ENCODE measurements around the gene GYG2. TPM values are rescaled to one million over a fixed set of nuclear protein-coding genes. Genes with fewer than 3 reads are reported as not detected.

The GYG2 gene
- total RNA-seq, 4 donors from 2014 or later = 0.89 to 6.6 (median 2.1) TPM

GRCh38 chrX:2898846-2899512 is 70.2 kb downstream of the GYG2 start:
- WGBS, 2 donors = 74 to 79% methylated on average over 13 of the region's 13 CpGs

GRCh38 chrX:2901367-2902036 is 72.8 kb downstream of the GYG2 start:
- H3K4me1 ChIP-seq = peaks cover 4 to 7% of the 10 kb centered on the region in 2 donors
- H3K4me3 ChIP-seq (replicated peaks in 1 of 3) = no peak overlapping the region
- no peaks in the 10 kb centered on the region for H3K36me3 ChIP-seq
- no peaks in the 10 kb centered on the region for H3K27me3 ChIP-seq
- TF ChIP-seq POLR2A (IDR thresholded peaks at IDR 0.05) = no peak
- TF ChIP-seq CTCF (IDR thresholded peaks at IDR 0.05) = no peak
- no peak overlapping the region for H3K27ac ChIP-seq
- DNase-seq = no peak
- 94 to 96% methylated on average over 9 of the region's 9 CpGs for WGBS, 2 donors
- intact Hi-C loops (cut with DNase I) = no loop called here
- no peaks in the 10 kb centered on the region for H3K9me3 ChIP-seq

More at GRCh38 chrX:2898846-2899512, 70.2 kb downstream of the GYG2 start:
- Histone ChIP-seq H3K4me1 (peaks cover 4 to 7% of the 10 kb centered on the region in 2 donors), H3K4me3 (replicated peaks in 1 of 3) (no peak overlapping the region), H3K9me3 (no peaks in the 10 kb centered on the region), H3K27ac (no peak overlapping the region), H3K36me3 (no peaks in the 10 kb centered on the region), H3K27me3 (no peaks in the 10 kb centered on the region)
- no peak for TF ChIP-seq POLR2A (IDR thresholded peaks at IDR 0.05)
- no peak for TF ChIP-seq CTCF (IDR thresholded peaks at IDR 0.05)
- no peak for DNase-seq
- intact Hi-C loops (cut with DNase I) = no loop called here

GRCh38 chrX:2902841-2903240 is 74.1 kb downstream of the GYG2 start:
- TF ChIP-seq POLR2A (IDR thresholded peaks at IDR 0.05) = no peak
- no peak for TF ChIP-seq CTCF (IDR thresholded peaks at IDR 0.05)
- no peaks in the 10 kb centered on the region for H3K27me3 ChIP-seq
- peaks cover under 1 to 2% of the 10 kb centered on the region in 2 donors for H3K4me1 ChIP-seq
- intact Hi-C loops (cut with DNase I) = no loop called here
- no peak overlapping the region for H3K27ac ChIP-seq
- WGBS, 2 donors = 91 to 100% methylated on average over 1 of the region's 1 CpG
- H3K9me3 ChIP-seq = no peaks in the 10 kb centered on the region
- H3K36me3 ChIP-seq = peaks cover 9% of the 10 kb centered on the region in 2 donors
- DNase-seq = no peak
- no peak overlapping the region for H3K4me3 ChIP-seq (replicated peaks in 1 of 3)

DNA sequence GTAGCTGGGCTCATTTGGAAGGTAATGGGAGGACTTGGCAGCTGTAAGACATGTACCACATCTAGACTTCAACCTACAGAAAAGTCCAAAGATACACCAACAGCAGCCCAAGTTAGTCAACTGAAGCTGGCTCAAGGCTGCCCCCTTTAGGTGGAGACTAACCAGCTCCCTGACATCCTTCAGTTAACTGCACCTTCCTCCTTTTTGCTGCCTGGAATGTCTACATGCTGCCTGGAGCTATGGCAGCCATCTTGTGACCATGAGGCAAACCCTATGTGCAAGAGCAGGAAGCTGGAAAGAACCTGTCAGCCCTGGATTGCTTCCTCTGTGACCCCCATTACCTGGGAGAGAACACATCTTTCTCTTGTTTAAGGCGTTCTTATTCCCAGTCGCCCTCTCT is 74.6 kb downstream of the GYG2 start:
- 92 to 100% methylated on average over 2 of the region's 2 CpGs for WGBS, 2 donors
- no peak overlapping the region for H3K4me3 ChIP-seq (replicated peaks in 1 of 3)

More for the DNA sequence above, 74.6 kb downstream of the GYG2 start:
- Histone ChIP-seq H3K27ac (no peak overlapping the region), H3K4me1 (no peaks in the 10 kb centered on the region), H3K36me3 (peaks cover 9% of the 10 kb centered on the region in 2 donors), H3K27me3 (no peaks in the 10 kb centered on the region), H3K9me3 (no peaks in the 10 kb centered on the region)
- TF ChIP-seq CTCF (IDR thresholded peaks at IDR 0.05) (no peak), POLR2A (IDR thresholded peaks at IDR 0.05) (no peak)
- DNase-seq = no peak
- intact Hi-C loops (cut with DNase I) = no loop called here

Data from thyroid gland (tissue), 4 donors.